Naive B cell (primary cell): Measurements from ENCODE around the gene SBF1. TPM values are rescaled to one million over a fixed set of nuclear protein-coding genes. Genes with fewer than 3 reads are reported as not detected.
"Not testable (repeated sequence)": the region's sequence is repeated elsewhere in the genome, so short reads cannot be mapped to it uniquely, and the experiment has no call there.

Source experiments
- ATAC-seq, 2 donors: fragments of 150-1000 bp; cut with Tn5 transposase; 2 replicates each; pipeline ENCODE4 v1.10.0; 2021; ENCODE audit warnings: low read depth in 2 of 2, mild to moderate bottlenecking in 2 of 2, moderate library complexity in 2 of 2
- DNase-seq: peaks from one replicate; pipeline ENCODE4 v3.0.0; 2022
- H3K27ac Mint-ChIP-seq, 6 donors: one replicate each; pipeline ENCODE4 v1.8.0; 2020 to 2022; ENCODE audit warnings: mild to moderate bottlenecking in 6 of 6, mixed read lengths in 6 of 6, moderate library complexity in 5 of 6, inconsistent platforms in 2 of 6
- H3K27me3 Mint-ChIP-seq, 3 donors: one replicate each; pipeline ENCODE4 v1.8.0; 2021 to 2022; ENCODE audit warnings: mixed read lengths in 3 of 3, mild to moderate bottlenecking in 1 of 3
- H3K36me3 Mint-ChIP-seq, 2 donors: one replicate each; pipeline ENCODE4 v1.8.0; 2020 to 2022; ENCODE audit warnings: mixed read lengths in 2 of 2, inconsistent platforms in 1 of 2, mild to moderate bottlenecking in 1 of 2
- H3K4me1 Mint-ChIP-seq, 3 donors: one replicate each; pipeline ENCODE4 v1.8.0; 2020 to 2022; ENCODE audit warnings: mixed read lengths in 3 of 3, inconsistent platforms in 1 of 3, mild to moderate bottlenecking in 1 of 3, moderate library complexity in 1 of 3
- H3K4me3 Mint-ChIP-seq, 8 donors: one replicate each; pipeline ENCODE4 v1.8.0; 2020 to 2022; ENCODE audit warnings: mild to moderate bottlenecking in 8 of 8, mixed read lengths in 8 of 8, moderate library complexity in 8 of 8, inconsistent platforms in 2 of 8
- H3K9me3 Mint-ChIP-seq, 7 donors: one replicate each; pipeline ENCODE4 v1.8.0; 2020 to 2022; ENCODE audit warnings: mixed read lengths in 7 of 7, mild to moderate bottlenecking in 5 of 7, inconsistent platforms in 2 of 7, moderate library complexity in 1 of 7
- polyA plus RNA-seq, 6 donors: library from polyadenylated mRNA; unstranded; fragments of 300-500 nt; fragmentation: Illumina TruSeq; gene quantifications; one replicate each; pipeline ENCODE4 v1.2.3, GENCODE V29; 2021; ENCODE audit warnings: low read depth in 6 of 6

SBF1 gene
- polyA plus RNA-seq, 6 donors from 2014 or later, result 6.9 to 26.6 (median 11.4) TPM

GRCh38 chr22:50406416-50407170, 68.2 kb downstream of the SBF1 start:
- peaks cover 5 to 7% of the 10 kb centered on the region in 2 donors for H3K36me3 Mint-ChIP-seq
- H3K4me3 Mint-ChIP-seq, result peak overlapping the region in 1 of 8 donors; percentile 32
- peaks cover 21 to 30% (median 28%) of the 10 kb centered on the region in 3 donors for H3K4me1 Mint-ChIP-seq
- H3K9me3 Mint-ChIP-seq, result no peaks in the 10 kb centered on the region
- DNase-seq (no peak), ATAC-seq (no peak)
- peak overlapping the region in 3 of 6 donors; percentile 54 to 93 (median 87) for H3K27ac Mint-ChIP-seq
- no peaks in the 10 kb centered on the region for H3K27me3 Mint-ChIP-seq

GRCh38 chr22:50403701-50404101, 71.1 kb downstream of the SBF1 start:
- peaks cover 5 to 7% of the 10 kb centered on the region in 2 donors for H3K36me3 Mint-ChIP-seq
- DNase-seq (no peak), ATAC-seq (peak; percentile 44 to 47)
- H3K4me1 Mint-ChIP-seq, result peaks cover 37 to 50% (median 48%) of the 10 kb centered on the region in 3 donors
- peak overlapping the region in 5 of 8 donors; percentile 42 to 82 (median 72) for H3K4me3 Mint-ChIP-seq
- no peaks in the 10 kb centered on the region for H3K9me3 Mint-ChIP-seq
- peak overlapping the region in 5 of 6 donors; percentile 42 to 97 (median 84) for H3K27ac Mint-ChIP-seq
- no peaks in the 10 kb centered on the region for H3K27me3 Mint-ChIP-seq

- peaks cover 40 to 57% (median 57%) of the 10 kb centered on the region in 3 donors for H3K4me1 Mint-ChIP-seq
- H3K27me3 Mint-ChIP-seq, result no peaks in the 10 kb centered on the region
- peak overlapping the region in 3 of 6 donors; percentile 26 to 79 (median 38) for H3K27ac Mint-ChIP-seq
- peak overlapping the region in 1 of 8 donors; percentile 40 for H3K4me3 Mint-ChIP-seq
- no peaks in the 10 kb centered on the region for H3K9me3 Mint-ChIP-seq
- H3K36me3 Mint-ChIP-seq, result no peaks in the 10 kb centered on the region
- no peak for DNase-seq
- no peak for ATAC-seq
These were observed 72.9 kb downstream of the SBF1 start for GRCh38 chr22:50401907-50402306.

- Mint-ChIP-seq H3K27me3 (no peaks in the 10 kb centered on the region), H3K27ac (peak overlapping the region in 5 of 6 donors; percentile 53 to 94 (median 82)), H3K4me1 (peaks cover 42 to 64% (median 61%) of the 10 kb centered on the region in 3 donors), H3K36me3 (no peaks in the 10 kb centered on the region), H3K9me3 (no peaks in the 10 kb centered on the region), H3K4me3 (peak overlapping the region in 1 of 8 donors; percentile 52)
- no peak for DNase-seq
- ATAC-seq, result no peak
These were observed 73.9 kb downstream of the SBF1 start for GRCh38 chr22:50400931-50401330.

GRCh38 chr22:50400406-50400805, 74.4 kb downstream of the SBF1 start:
- no peaks in the 10 kb centered on the region for H3K27me3 Mint-ChIP-seq
- no peaks in the 10 kb centered on the region for H3K9me3 Mint-ChIP-seq
- DNase-seq (no peak), ATAC-seq (no peak)
- H3K4me1 Mint-ChIP-seq, result peaks cover 41 to 64% (median 61%) of the 10 kb centered on the region in 3 donors
- peak overlapping the region in 5 of 8 donors; percentile 15 to 83 (median 59) for H3K4me3 Mint-ChIP-seq
- peaks cover 0 to under 1% of the 10 kb centered on the region in 2 donors for H3K36me3 Mint-ChIP-seq
- peak overlapping the region in 5 of 6 donors; percentile 77 to 95 (median 90) for H3K27ac Mint-ChIP-seq

GRCh38 chr22:50399751-50400331, 75.0 kb downstream of the SBF1 start:
- H3K27me3 Mint-ChIP-seq, result no peaks in the 10 kb centered on the region
- H3K4me1 Mint-ChIP-seq, result peaks cover 41 to 63% (median 61%) of the 10 kb centered on the region in 3 donors
- no peaks in the 10 kb centered on the region for H3K9me3 Mint-ChIP-seq
- no peak for DNase-seq
- peak; percentile 54 to 63 for ATAC-seq
- H3K4me3 Mint-ChIP-seq, result peak overlapping the region in 7 of 8 donors; percentile 15 to 83 (median 59)
- peak overlapping the region; percentile 77 to 95 (median 88) for H3K27ac Mint-ChIP-seq
- peaks cover 4 to 6% of the 10 kb centered on the region in 2 donors for H3K36me3 Mint-ChIP-seq

GRCh38 chr22:50398831-50399648, 75.8 kb downstream of the SBF1 start:
- no peak for DNase-seq
- Mint-ChIP-seq H3K27ac (peak overlapping the region; percentile 81 to 94 (median 88)), H3K27me3 (no peaks in the 10 kb centered on the region), H3K9me3 (no peaks in the 10 kb centered on the region), H3K4me1 (peaks cover 40 to 59% (median 58%) of the 10 kb centered on the region in 3 donors), H3K36me3 (peaks cover 4 to 7% of the 10 kb centered on the region in 2 donors), H3K4me3 (peak overlapping the region; percentile 35 to 80 (median 62))
- ATAC-seq, result peak; percentile 54 to 63

GRCh38 chr22:50397371-50398060, 77.3 kb downstream of the SBF1 start:
- Mint-ChIP-seq H3K36me3 (peaks cover 4 to 15% of the 10 kb centered on the region in 2 donors), H3K4me3 (peak overlapping the region in 2 of 8 donors; percentile 10 to 16), H3K4me1 (peaks cover 35 to 44% (median 44%) of the 10 kb centered on the region in 3 donors), H3K27ac (peak overlapping the region in 3 of 6 donors; percentile 34 to 79 (median 69))
- not testable (repeated sequence) for ATAC-seq, H3K9me3 Mint-ChIP-seq, DNase-seq, H3K27me3 Mint-ChIP-seq

- no peak for ATAC-seq
- no peak for DNase-seq
- H3K27ac Mint-ChIP-seq, result peak overlapping the region; percentile 38 to 84 (median 74)
- H3K9me3 Mint-ChIP-seq, result no peaks in the 10 kb centered on the region
- H3K27me3 Mint-ChIP-seq, result no peaks in the 10 kb centered on the region
- H3K4me3 Mint-ChIP-seq, result peak overlapping the region in 1 of 8 donors; percentile 32
- H3K36me3 Mint-ChIP-seq, result peaks cover 4 to 15% of the 10 kb centered on the region in 2 donors
- H3K4me1 Mint-ChIP-seq, result peaks cover 35 to 39% (median 37%) of the 10 kb centered on the region in 3 donors
These were observed 78.0 kb downstream of the SBF1 start for GRCh38 chr22:50396751-50397370.

Other genes starting within 250 kb of the SBF1 start
- gene TUBGCP6, start 230.0 kb downstream of the SBF1 start, polyA plus RNA-seq, result 10 to 100 TPM; 11.6 to 23.2 (median 14.2) TPM
- gene HDAC10, start 223.8 kb downstream of the SBF1 start, polyA plus RNA-seq, result 1 to 10 TPM; 4.6 to 8.2 (median 6.3) TPM
- gene MAPK12, start 213.4 kb downstream of the SBF1 start, polyA plus RNA-seq, result under 1 TPM in 5 of 6 donors, not detected in 1; 0.04 to 0.19 (median 0.09) TPM
- gene MAPK11, start 204.7 kb downstream of the SBF1 start, polyA plus RNA-seq, result under 1 TPM in 3 of 6 donors, not detected in 3; 0.17 to 0.21 (median 0.19) TPM
- gene PLXNB2, start 167.4 kb downstream of the SBF1 start, polyA plus RNA-seq, result 1 to 10 TPM in 2 of 6 donors, under 1 TPM in 3, not detected in 1; 0.46 to 1.1 (median 0.66) TPM
- gene DENND6B, start 148.0 kb downstream of the SBF1 start, polyA plus RNA-seq, result under 1 TPM in 5 of 6 donors, not detected in 1; 0.05 to 0.43 (median 0.28) TPM
- 10 to 100 TPM; 11.9 to 28.1 (median 16.2) TPM for gene PPP6R2, start 131.7 kb downstream of the SBF1 start, polyA plus RNA-seq
- under 1 TPM in 3 of 6 donors, not detected in 3; 0.08 to 0.86 (median 0.20) TPM for gene ADM2, start 6.5 kb upstream of the SBF1 start, polyA plus RNA-seq
- gene MIOX, start 11.8 kb upstream of the SBF1 start, polyA plus RNA-seq, result not detected
- gene LMF2, start 32.7 kb upstream of the SBF1 start, polyA plus RNA-seq, result 10 to 100 TPM in 3 of 6 donors, 1 to 10 TPM in 3; 6.4 to 20.9 (median 10.1) TPM
- gene NCAPH2, start 33.2 kb upstream of the SBF1 start, polyA plus RNA-seq, result 10 to 100 TPM; 33.9 to 43.3 (median 37.6) TPM
- gene SCO2, start 50.6 kb upstream of the SBF1 start, polyA plus RNA-seq, result 10 to 100 TPM in 3 of 6 donors, 1 to 10 TPM in 3; 2.0 to 13.9 (median 8.1) TPM
- gene TYMP, start 55.0 kb upstream of the SBF1 start, polyA plus RNA-seq, result 10 to 100 TPM; 10.5 to 41.3 (median 18.0) TPM
- gene KLHDC7B, start 70.9 kb upstream of the SBF1 start, polyA plus RNA-seq, result 1 to 10 TPM; 1.5 to 5.8 (median 4.4) TPM
- not detected for gene SYCE3, start 87.9 kb upstream of the SBF1 start, polyA plus RNA-seq
- gene CPT1B, start 103.4 kb upstream of the SBF1 start, polyA plus RNA-seq, result 1 to 10 TPM in 2 of 6 donors, under 1 TPM in 3, not detected in 1; 0.09 to 1.4 (median 1.00) TPM
- 10 to 100 TPM; 36.2 to 50.8 (median 42.0) TPM for gene CHKB, start 107.8 kb upstream of the SBF1 start, polyA plus RNA-seq
- gene MAPK8IP2, start 125.8 kb upstream of the SBF1 start, polyA plus RNA-seq, result under 1 TPM in 1 of 6 donors, not detected in 5; 0.04 TPM
- gene ARSA, start 153.1 kb upstream of the SBF1 start, polyA plus RNA-seq, result 10 to 100 TPM in 2 of 6 donors, 1 to 10 TPM in 4; 7.5 to 12.5 (median 8.8) TPM
- gene SHANK3, start 197.8 kb upstream of the SBF1 start, polyA plus RNA-seq, result not detected